ENCODE measurements around the gene DCLK2. TPM values are rescaled to one million over a fixed set of nuclear protein-coding genes. Genes with fewer than 3 reads are reported as not detected.

Gene DCLK2
- 0.40 TPM for total RNA-seq

DNA sequence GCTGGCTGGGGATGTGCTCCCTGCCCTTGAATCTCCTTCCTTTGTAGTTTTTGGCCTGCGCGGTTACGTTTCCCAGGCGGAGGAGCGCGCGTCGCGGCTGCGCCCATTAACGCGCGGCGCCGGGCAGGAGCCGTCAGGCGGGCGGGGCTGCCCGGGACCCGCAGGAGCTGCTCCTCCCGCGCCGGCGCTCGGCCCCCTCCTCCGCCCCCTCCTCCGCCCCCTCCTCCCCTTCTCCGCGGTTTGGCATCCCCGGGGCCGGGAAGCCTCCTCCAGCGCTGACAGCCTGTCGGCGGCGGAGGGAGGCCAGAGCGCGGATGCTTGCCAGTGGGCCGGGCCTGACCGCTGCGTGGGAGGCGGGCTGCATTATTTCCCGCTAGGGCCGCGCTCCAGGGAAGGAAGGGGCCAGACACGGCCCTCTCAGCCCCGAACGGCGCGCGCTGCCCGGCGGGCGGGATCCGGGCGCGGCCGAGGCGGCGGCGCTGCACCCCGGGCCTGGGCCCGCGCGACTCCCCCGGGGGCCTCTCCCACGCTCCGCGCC is at the start of gene DCLK2:
Gene DCLK2, plus strand, starts transcription at position 405 of the 538 bp plus-strand sequence. CDS start 583 bp downstream, outside the sequence.
- peak; percentile 52 for ATAC-seq

- no peak for ATAC-seq
These were observed 45.7 kb upstream of the DCLK2 start for GRCh38 chr4:150032541-150032940.

GRCh38 chr4:150033081-150033480 is 45.2 kb upstream of the DCLK2 start:
- ATAC-seq: no peak

DNA sequence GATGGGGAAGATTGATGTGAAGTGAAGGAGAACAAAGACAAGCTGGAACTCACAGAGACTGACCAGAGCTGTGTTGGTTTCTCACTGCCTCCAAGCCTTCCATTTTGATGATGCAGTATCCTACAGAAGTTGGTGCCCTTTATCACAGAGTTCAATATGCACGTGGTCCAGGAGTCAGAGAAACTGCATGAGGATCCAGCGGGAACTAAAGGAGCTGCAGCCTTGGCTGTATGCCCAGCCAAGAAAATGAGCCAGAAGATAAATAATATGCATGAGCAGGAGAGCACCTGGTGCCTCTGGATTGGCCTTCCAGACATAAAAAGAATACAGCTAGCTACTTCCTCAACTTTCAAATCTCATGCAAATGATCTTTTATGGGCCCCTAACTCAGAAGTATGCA is 44.3 kb upstream of the DCLK2 start:
- no peak for ATAC-seq

- no peak for ATAC-seq
These were observed 40.9 kb upstream of the DCLK2 start for GRCh38 chr4:150037251-150037856.

DNA sequence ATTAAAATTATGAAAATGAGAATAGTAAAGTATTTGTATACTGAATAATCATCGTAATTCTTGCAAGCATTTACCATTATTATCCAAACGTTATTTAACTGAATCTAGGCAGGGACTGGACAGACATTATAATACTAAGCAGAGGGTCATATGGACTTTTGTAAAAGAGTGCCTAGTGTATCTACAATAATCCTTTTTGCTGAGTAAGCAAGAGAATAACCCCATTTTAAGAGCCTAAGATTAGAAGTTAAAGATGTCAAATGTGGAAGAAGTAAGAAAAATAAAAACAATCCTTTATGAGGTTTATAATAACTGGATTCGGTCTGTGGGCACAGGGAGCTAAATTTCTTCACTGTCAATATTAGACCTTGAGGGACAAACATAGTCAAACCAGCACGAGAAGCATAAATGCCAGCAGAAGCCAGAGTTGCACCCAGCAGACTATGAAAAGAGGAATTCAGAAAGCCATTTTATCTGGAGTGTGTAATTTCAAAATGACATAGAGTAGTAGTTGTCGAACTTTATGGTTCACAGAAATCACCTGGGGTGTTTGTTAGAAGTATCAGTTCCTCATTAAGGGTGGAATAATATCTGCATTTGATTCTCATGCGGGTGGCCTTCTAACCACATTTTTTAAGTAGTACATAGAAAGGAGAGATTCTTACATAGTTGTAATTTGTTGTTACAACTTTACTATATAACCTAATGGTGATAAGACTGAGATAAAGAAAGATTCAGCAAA is 39.7 kb upstream of the DCLK2 start:
- no peak for ATAC-seq

GRCh38 chr4:150039274-150040127 is 38.7 kb upstream of the DCLK2 start:
- no peak for ATAC-seq

- ATAC-seq: no peak
These were observed 33.7 kb upstream of the DCLK2 start for GRCh38 chr4:150044517-150044916.

GRCh38 chr4:150045410-150045809 is 32.8 kb upstream of the DCLK2 start:
- ATAC-seq: no peak

DNA sequence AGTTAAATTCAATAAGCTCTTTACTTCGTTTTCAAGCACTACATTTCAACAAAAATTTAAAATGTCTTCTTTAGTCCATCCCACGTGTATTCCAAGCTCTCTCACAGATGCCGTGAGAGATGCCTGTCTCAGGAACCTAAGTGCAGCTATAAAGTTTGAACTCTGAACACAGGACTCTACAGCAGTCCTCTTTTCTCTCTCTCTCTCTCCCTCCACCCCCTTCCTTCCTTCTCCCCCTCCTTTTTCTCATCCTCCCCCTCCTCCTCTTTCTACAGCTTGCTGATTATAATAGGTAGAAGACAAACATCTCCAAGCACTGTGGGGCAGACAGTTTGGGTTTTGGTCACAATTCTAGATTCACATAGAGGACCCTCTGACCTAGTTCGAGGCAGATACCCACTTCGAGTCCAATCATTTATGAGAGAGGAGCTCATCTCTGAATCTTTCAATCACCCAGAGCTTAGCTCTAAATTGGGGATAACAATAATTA is 31.5 kb upstream of the DCLK2 start:
- no peak for ATAC-seq

DNA sequence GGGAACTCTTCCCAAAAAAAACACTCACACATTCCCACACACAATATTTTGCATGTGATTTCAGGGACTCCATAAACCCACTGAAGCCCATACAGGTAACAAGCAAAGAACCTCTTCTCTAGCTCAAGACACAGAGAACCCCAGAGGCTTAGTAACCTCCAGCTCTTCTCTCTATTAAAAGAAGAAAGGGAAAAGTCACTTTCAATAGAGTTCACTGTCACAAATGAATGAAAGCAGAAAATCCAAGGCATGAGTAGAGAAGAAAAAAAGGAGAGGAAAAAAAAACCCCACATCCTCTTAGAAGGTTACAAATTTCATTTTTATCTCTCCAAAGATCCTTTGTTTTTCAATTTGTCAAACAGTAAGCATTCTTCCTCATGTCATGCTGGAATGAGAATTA is 30.7 kb upstream of the DCLK2 start:
- no peak for ATAC-seq

DNA sequence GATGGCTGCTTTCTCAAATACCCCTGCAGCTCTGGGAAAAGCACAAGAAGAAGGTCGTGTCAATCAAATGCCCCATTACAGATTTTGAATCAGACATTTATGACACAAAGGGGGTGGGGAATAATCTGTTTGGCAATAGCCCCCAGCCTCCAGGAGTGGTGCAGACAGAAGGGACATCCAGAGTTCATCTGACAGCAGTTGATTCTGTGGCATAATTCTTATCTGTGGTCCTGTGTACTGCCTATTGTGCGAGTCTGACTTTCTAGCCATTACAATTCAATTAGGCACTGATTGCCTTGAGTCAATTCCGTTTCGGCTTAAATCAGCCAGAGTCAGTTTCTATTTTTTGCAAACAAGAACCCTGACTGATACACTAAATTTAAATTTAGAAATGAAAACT is 28.6 kb upstream of the DCLK2 start:
- no peak for ATAC-seq

DNA sequence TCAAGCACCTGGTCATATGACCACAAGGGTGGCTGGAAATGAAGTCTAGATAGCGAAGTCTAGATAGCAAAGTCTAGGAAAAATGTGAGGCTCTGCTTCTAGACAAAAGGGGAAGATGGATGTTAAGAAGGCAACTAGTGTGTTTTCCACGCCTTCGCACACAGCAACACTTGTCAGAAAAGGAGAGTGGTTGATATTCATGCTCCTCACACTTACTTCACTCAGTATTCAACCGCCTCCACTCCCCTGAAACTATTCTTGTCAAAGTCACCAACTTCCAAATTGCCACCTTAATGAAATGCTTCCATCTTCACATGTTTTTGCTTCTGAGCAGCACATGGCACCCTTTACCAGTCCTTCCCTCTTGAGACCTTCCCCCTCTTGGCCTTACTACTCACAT is 27.7 kb upstream of the DCLK2 start:
- ATAC-seq: no peak

GRCh38 chr4:150051111-150051510 is 27.1 kb upstream of the DCLK2 start:
- no peak for ATAC-seq

GRCh38 chr4:150055467-150055866 is 22.8 kb upstream of the DCLK2 start:
- ATAC-seq: no peak

- no peak for ATAC-seq
These were observed 21.7 kb upstream of the DCLK2 start for GRCh38 chr4:150056569-150056968.

- ATAC-seq: no peak
These were observed 17.0 kb upstream of the DCLK2 start for GRCh38 chr4:150061086-150061776.

DNA sequence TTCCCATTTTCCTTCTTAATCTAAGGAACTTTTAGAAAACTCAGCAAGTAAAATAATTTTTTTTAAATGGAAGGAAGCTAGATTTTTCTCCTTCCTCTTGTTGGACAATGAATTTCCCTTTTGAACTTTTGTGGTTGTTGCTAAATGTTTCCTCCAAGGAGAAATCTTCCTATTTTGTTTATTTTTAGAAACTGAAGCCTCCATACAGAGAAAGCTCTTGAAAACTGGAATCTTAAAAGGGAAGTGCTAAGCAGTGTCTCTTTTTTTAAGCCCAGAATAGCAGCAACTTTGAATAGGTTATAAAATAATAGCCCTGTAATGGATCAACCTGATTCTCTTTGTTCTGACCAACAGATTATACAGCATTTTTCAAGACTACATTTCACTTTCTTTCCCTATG is 15.1 kb upstream of the DCLK2 start:
- no peak for ATAC-seq

GRCh38 chr4:150065740-150066139 is 12.5 kb upstream of the DCLK2 start:
- no peak for ATAC-seq

- ATAC-seq: no peak
These were observed 10.4 kb upstream of the DCLK2 start for GRCh38 chr4:150067859-150068258.

DNA sequence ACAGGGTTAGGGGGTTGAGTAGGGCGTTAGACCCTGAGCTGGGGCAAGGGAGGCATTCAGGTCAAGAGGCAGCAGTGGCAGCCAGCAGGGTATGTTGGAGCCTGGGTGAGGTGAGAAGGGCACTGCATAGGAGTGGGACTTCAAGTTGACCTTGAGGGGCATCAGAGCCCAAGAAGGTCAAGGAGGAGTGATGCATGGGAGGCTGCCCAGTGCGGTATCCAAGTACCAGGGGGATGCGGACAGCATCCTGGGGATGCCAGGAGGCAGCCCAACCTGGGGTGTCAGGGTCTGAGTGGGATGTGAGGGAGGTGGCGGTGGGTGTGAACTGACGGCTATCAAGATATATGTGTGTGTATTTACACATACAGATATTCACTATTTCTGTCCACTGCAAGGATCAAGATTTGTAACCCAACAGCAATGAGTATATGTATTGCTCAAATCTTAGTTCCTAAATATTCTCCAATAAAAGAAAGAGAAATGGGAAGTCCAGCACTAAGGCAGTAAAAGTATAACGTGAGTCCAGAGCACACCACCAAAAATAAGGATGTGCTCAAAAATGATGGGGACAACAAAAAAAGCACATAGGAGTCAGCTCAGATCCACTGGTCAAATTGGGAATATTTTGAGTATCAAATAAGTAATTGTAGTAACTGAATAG is 9.8 kb upstream of the DCLK2 start:
- no peak for ATAC-seq

DNA sequence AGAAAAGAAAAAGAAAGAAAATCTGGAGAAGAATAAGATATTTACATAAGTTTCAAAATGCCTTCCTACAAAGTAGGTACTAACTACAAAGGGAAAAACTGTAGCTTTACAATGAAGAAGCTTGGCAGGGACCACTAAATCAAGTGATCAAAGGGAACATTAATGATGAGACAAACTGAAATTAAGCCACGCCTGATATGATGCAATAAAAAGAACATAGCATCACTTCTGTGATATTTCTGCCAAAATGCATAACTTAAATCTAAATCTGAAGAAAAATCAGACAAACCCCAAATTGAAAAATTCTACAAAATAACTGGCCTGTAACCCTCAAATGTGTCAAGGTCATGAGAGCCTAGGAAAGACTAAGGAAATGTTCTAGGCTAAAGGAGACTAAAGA is 8.9 kb upstream of the DCLK2 start:
- ATAC-seq: no peak
